Dendritic cell treated with granulocyte-macrophage colony-stimulating factor and Interleukin-4, amounts not matched to agents 40 ng/mL and 50 ng/mL, for 4 days (primary cell): ENCODE results near the gene RPL26.

Experiments
- H3K27ac Mint-ChIP-seq: one replicate; pipeline ENCODE4 v1.8.0; 2022; ENCODE audit warnings: mild to moderate bottlenecking, mixed read lengths
- H3K27me3 Mint-ChIP-seq: one replicate; pipeline ENCODE4 v1.8.0; 2022; ENCODE audit warnings: mild to moderate bottlenecking, mixed read lengths
- H3K36me3 Mint-ChIP-seq: one replicate; pipeline ENCODE4 v1.8.0; 2022; ENCODE audit warnings: low read depth, mixed read lengths
- H3K4me1 Mint-ChIP-seq: one replicate; pipeline ENCODE4 v1.8.0; 2022; ENCODE audit warnings: low read depth, mixed read lengths
- H3K4me3 Mint-ChIP-seq: one replicate; pipeline ENCODE4 v1.8.0; 2022; ENCODE audit warnings: mild to moderate bottlenecking, moderate library complexity, mixed read lengths
- H3K9me3 Mint-ChIP-seq: one replicate; pipeline ENCODE4 v1.8.0; 2022; ENCODE audit warnings: mixed read lengths
- intact Hi-C: fragments of 100-400 bp; cut with micrococcal nuclease; formaldehyde crosslinking; loops from one replicate; pipeline ENCODE4 v1.15.0; 2022

RPL26 gene

GRCh38 chr17:8345052-8345690 is 37.8 kb downstream of the RPL26 start:
- peaks cover 5% of the 10 kb centered on the region for H3K4me1 Mint-ChIP-seq
- intact Hi-C loops: no loop called here
- no peaks in the 10 kb centered on the region for H3K9me3 Mint-ChIP-seq
- peaks cover 29% of the 10 kb centered on the region for H3K27me3 Mint-ChIP-seq
- no peak overlapping the region for H3K27ac Mint-ChIP-seq
- no peaks in the 10 kb centered on the region for H3K36me3 Mint-ChIP-seq
- H3K4me3 Mint-ChIP-seq: no peak overlapping the region

GRCh38 chr17:8341456-8341855 is 41.5 kb downstream of the RPL26 start:
- intact Hi-C loops: no loop called here
- Mint-ChIP-seq H3K36me3 (no peaks in the 10 kb centered on the region), H3K27ac (no peak overlapping the region), H3K4me3 (no peak overlapping the region), H3K4me1 (peaks cover 11% of the 10 kb centered on the region), H3K9me3 (no peaks in the 10 kb centered on the region), H3K27me3 (peaks cover 20% of the 10 kb centered on the region)

GRCh38 chr17:8339540-8339939 is 43.5 kb downstream of the RPL26 start, which contains the start of gene ODF4:
TSS of gene ODF4 (plus strand) at chr17:8339840. CDS start at chr17:8340052, 212 bp downstream.
- Mint-ChIP-seq H3K4me1 (peaks cover 11% of the 10 kb centered on the region), H3K27ac (no peak within 1 kb of the TSS), H3K27me3 (peaks cover 7% of the 10 kb centered on the region), H3K4me3 (no peak within 1 kb of the TSS), H3K9me3 (no peaks in the 10 kb centered on the region), H3K36me3 (no peaks in the 10 kb centered on the region)
- intact Hi-C loops: no loop called here

GRCh38 chr17:8338753-8339140 is 44.2 kb downstream of the RPL26 start:
- Mint-ChIP-seq H3K4me1 (peaks cover 11% of the 10 kb centered on the region), H3K4me3 (no peak overlapping the region), H3K9me3 (no peaks in the 10 kb centered on the region), H3K27ac (no peak overlapping the region), H3K27me3 (peaks cover 7% of the 10 kb centered on the region), H3K36me3 (no peaks in the 10 kb centered on the region)
- intact Hi-C loops: no loop called here

GRCh38 chr17:8337802-8338752 is 44.9 kb downstream of the RPL26 start:
- no peaks in the 10 kb centered on the region for H3K36me3 Mint-ChIP-seq
- H3K4me1 Mint-ChIP-seq: peaks cover 11% of the 10 kb centered on the region
- no peak overlapping the region for H3K27ac Mint-ChIP-seq
- H3K4me3 Mint-ChIP-seq: no peak overlapping the region
- no peaks in the 10 kb centered on the region for H3K9me3 Mint-ChIP-seq
- H3K27me3 Mint-ChIP-seq: peaks cover 7% of the 10 kb centered on the region
- intact Hi-C loops: no loop called here

GRCh38 chr17:8333281-8333680 is 49.7 kb downstream of the RPL26 start:
- H3K36me3 Mint-ChIP-seq: no peaks in the 10 kb centered on the region
- H3K9me3 Mint-ChIP-seq: no peaks in the 10 kb centered on the region
- peaks cover 7% of the 10 kb centered on the region for H3K4me1 Mint-ChIP-seq
- H3K4me3 Mint-ChIP-seq: no peak overlapping the region
- intact Hi-C loops: no loop called here
- H3K27me3 Mint-ChIP-seq: peaks cover 11% of the 10 kb centered on the region
- H3K27ac Mint-ChIP-seq: no peak overlapping the region

GRCh38 chr17:8332688-8333087 is 50.3 kb downstream of the RPL26 start:
- Mint-ChIP-seq H3K9me3 (no peaks in the 10 kb centered on the region), H3K36me3 (no peaks in the 10 kb centered on the region), H3K4me1 (peaks cover 1% of the 10 kb centered on the region), H3K27ac (no peak overlapping the region), H3K27me3 (peaks cover 15% of the 10 kb centered on the region), H3K4me3 (no peak overlapping the region)
- intact Hi-C loops: no loop called here

- Mint-ChIP-seq H3K4me3 (no peak overlapping the region), H3K27me3 (peaks cover 19% of the 10 kb centered on the region), H3K4me1 (peaks cover 4% of the 10 kb centered on the region), H3K27ac (no peak overlapping the region), H3K9me3 (no peaks in the 10 kb centered on the region), H3K36me3 (no peaks in the 10 kb centered on the region)
- intact Hi-C loops: no loop called here
These were observed 50.9 kb downstream of the RPL26 start for GRCh38 chr17:8332128-8332527.
